ENCODE measurements around the gene ACO2.

ACO2 gene

GRCh38 chr22:41524809-41525449 is 56.0 kb downstream of the ACO2 start:
- DNase-seq, result peak in 1 of 2 donors; percentile 55

GRCh38 chr22:41525450-41526225 is 56.7 kb downstream of the ACO2 start:
- no peak for DNase-seq

- no peak for DNase-seq
Measured at GRCh38 chr22:41526226-41526829, 57.4 kb downstream of the ACO2 start.

GRCh38 chr22:41526830-41527799 is 58.2 kb downstream of the ACO2 start:
- DNase-seq, result peak in 1 of 2 donors; percentile 8

GRCh38 chr22:41528132-41528766 is 59.3 kb downstream of the ACO2 start:
- no peak for DNase-seq

GRCh38 chr22:41528938-41529561 is 60.1 kb downstream of the ACO2 start:
- no peak for DNase-seq

- no peak for DNase-seq
Measured at GRCh38 chr22:41530890-41531714, 62.2 kb downstream of the ACO2 start.

GRCh38 chr22:41531715-41532477 is 63.0 kb downstream of the ACO2 start:
- DNase-seq, result no peak

- peak; percentile 11 to 29 for DNase-seq
Measured at GRCh38 chr22:41532908-41533825, 64.2 kb downstream of the ACO2 start.

- DNase-seq, result no peak
Measured at GRCh38 chr22:41534219-41534618, 65.3 kb downstream of the ACO2 start.

- no peak for DNase-seq
Measured at GRCh38 chr22:41535244-41535643, 66.3 kb downstream of the ACO2 start.

GRCh38 chr22:41537203-41537602 is 68.3 kb downstream of the ACO2 start:
- no peak for DNase-seq

GRCh38 chr22:41538583-41538982 is 69.7 kb downstream of the ACO2 start:
- DNase-seq, result no peak

GRCh38 chr22:41539146-41540005 is 70.5 kb downstream of the ACO2 start:
- no peak for DNase-seq

- no peak for DNase-seq
Measured at GRCh38 chr22:41540006-41540315, 71.0 kb downstream of the ACO2 start.

GRCh38 chr22:41540365-41540764 is 71.4 kb downstream of the ACO2 start:
- no peak for DNase-seq

- DNase-seq, result no peak
Measured at GRCh38 chr22:41541484-41541883, 72.6 kb downstream of the ACO2 start.

- no peak for DNase-seq
Measured at GRCh38 chr22:41542224-41542623, 73.3 kb downstream of the ACO2 start.

Data from bone marrow (tissue), 2 donors.